ENCODE measurements around the gene RPL10. TPM values are rescaled to one million over a fixed set of nuclear protein-coding genes. Genes with fewer than 3 reads are reported as not detected.

Gene RPL10
- total and polyA plus RNA-seq, 9 of the 15 experiments (the other 6 are each of a cell fraction or from before 2014, with no cell fraction given), result 3,774 to 7,600 (median 5,014) TPM

GRCh38 chrX:154409222-154409871 is 11.2 kb downstream of the RPL10 start, which contains the start of gene DNASE1L1 (continued):
- TF ChIP-seq PURB (CRISPR knock-in tag; IDR thresholded peaks at IDR 0.05; ENCODE audit: low read depth) (no peak), MEF2D (tag; conservative IDR thresholded peaks at IDR 0.05; ENCODE audit: low read depth) (no peak), REST (IDR thresholded peaks at IDR 0.05; ENCODE audit: borderline replicate concordance) (no peak), REST (CRISPR knock-in tag; IDR thresholded peaks at IDR 0.05; ENCODE audit: low read depth) (no peak), FOXK2 (conservative IDR thresholded peaks at IDR 0.05 in 1 of 2, IDR thresholded peaks at IDR 0.05 in 1 of 2; ENCODE audit: low read depth in 2 of 2) (no peak), ZNF274 (IDR thresholded peaks at IDR 0.05; ENCODE audit: borderline replicate concordance, low read depth, low read length) (no peak), CCAR2 (IDR thresholded peaks at IDR 0.05; ENCODE audit: low read depth, low read length) (no peak), ETV6 (IDR thresholded peaks at IDR 0.05; ENCODE audit: borderline replicate concordance in 1 of 2, low read depth in 2 of 2, low read length in 1 of 2) (no peak), ETV6 (CRISPR knock-in tag; IDR thresholded peaks at IDR 0.05; ENCODE audit: borderline replicate concordance) (no peak), ETS1 (conservative IDR thresholded peaks at IDR 0.05; ENCODE audit: control insufficient read depth, low read depth, low read length) (no peak), ZNF644 (tag; IDR thresholded peaks at IDR 0.05; ENCODE audit: low read depth) (no peak), FOS (IDR thresholded peaks at IDR 0.05; ENCODE audit: extremely low read depth, insufficient read length) (peak; percentile 24), NFIC (IDR thresholded peaks at IDR 0.05) (no peak), NEUROD1 (IDR thresholded peaks at IDR 0.05; ENCODE audit: borderline replicate concordance, low read depth, low read length, partially characterized antibody) (no peak), NUFIP1 (IDR thresholded peaks at IDR 0.05; ENCODE audit: partially characterized antibody) (no peak), ZNF146 (CRISPR knock-in tag; IDR thresholded peaks at IDR 0.05; ENCODE audit: unreplicated experiment) (no peak), MYBL2 (IDR thresholded peaks at IDR 0.05; ENCODE audit: low read depth) (no peak), MYBL2 (CRISPR knock-in tag; IDR thresholded peaks at IDR 0.05; ENCODE audit: borderline replicate concordance) (no peak), ZNF431 (CRISPR knock-in tag; IDR thresholded peaks at IDR 0.05) (no peak)
- TF ChIP-seq, protein P1, sequence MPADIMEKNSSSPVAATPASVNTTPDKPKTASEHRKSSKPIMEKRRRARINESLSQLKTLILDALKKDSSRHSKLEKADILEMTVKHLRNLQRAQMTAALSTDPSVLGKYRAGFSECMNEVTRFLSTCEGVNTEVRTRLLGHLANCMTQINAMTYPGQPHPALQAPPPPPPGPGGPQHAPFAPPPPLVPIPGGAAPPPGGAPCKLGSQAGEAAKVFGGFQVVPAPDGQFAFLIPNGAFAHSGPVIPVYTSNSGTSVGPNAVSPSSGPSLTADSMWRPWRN (IDR thresholded peaks at IDR 0.05; ENCODE audit: low read depth), result no peak

Measured in K562 (cell line).